Transverse colon (tissue), 4 donors: Measurements from ENCODE around the gene GOLGA8R. TPM values are rescaled to one million over a fixed set of nuclear protein-coding genes. Genes with fewer than 3 reads are reported as not detected.
"Not testable (repeated sequence)": the region's sequence is repeated elsewhere in the genome, so short reads cannot be mapped to it uniquely, and the experiment has no call there.

ENCODE experiments used
- DNase-seq: peaks from one replicate; pipeline ENCODE4 v3.0.0-alpha.2; 2019
- H3K27ac ChIP-seq, 4 donors: fragments of 200-600 bp; sonication (generic); 2 replicates each; pipeline ENCODE4 v1.5.1; 2016 to 2018; ENCODE audit warnings: inconsistent platforms in 4 of 4
- H3K27me3 ChIP-seq: fragments of 200-600 bp; sonication (generic); 2 replicates; pipeline ENCODE4 v1.5.1; 2017; ENCODE audit warnings: inconsistent platforms
- H3K36me3 ChIP-seq, 4 donors: fragments of 200-600 bp; sonication (generic); 2 replicates each; pipeline ENCODE4 v1.5.1; 2017 to 2019; ENCODE audit warnings: inconsistent platforms in 4 of 4
- H3K4me1 ChIP-seq, 4 donors: fragments of 200-600 bp; sonication (generic); 2 replicates each; pipeline ENCODE4 v1.5.1; 2017 to 2020; ENCODE audit warnings: inconsistent platforms in 4 of 4
- H3K4me3 ChIP-seq, 4 donors: fragments of 200-600 bp; sonication (generic); 1 replicate in 1 of 4; 2 replicates in 3 of 4; pipeline versions ENCODE4 v1.5.1 to v1.6.1; 2017 to 2019; ENCODE audit warnings: inconsistent platforms in 4 of 4
- H3K9me3 ChIP-seq, 2 donors: fragments of 200-600 bp; sonication (generic); 2 replicates each; pipeline ENCODE4 v1.5.1; 2017 to 2019; ENCODE audit warnings: inconsistent platforms in 2 of 2
- CTCF ChIP-seq, 5 experiments: fragments of 200-600 bp in 3 of 5; fragments of 450-650 bp in 2 of 5; sonication (generic) in 3 of 5; IDR thresholded peaks; 1 replicate in 2 of 5; 2 replicates in 3 of 5; pipeline ENCODE4 v1.5.1; 2016 to 2017; ENCODE audit warnings: antibody characterized with exemption in 5 of 5, inconsistent platforms in 3 of 5, mild to moderate bottlenecking in 2 of 5, moderate library complexity in 1 of 5
- WGBS, 2 donors: methylation state at CpG; one replicate each; pipeline ENCODE4 v1.1.5; 2018; ENCODE audit warnings: low coverage in 1 of 2; 5-methylcytosine and 5-hydroxymethylcytosine counted together
- in situ Hi-C, 4 donors: fragments of 200-750 bp; cut with MboI; loops; one replicate each; pipeline versions ENCODE4 v1.15.0 to v1.15.1; 2017; ENCODE audit warnings: low sequenced_read_pairs in 3 of 4, low pct_ligation_motif_present in 1 of 4, low pct_unique_long_range_greater_than_20kb in 1 of 4
- intact Hi-C: fragments of 100-400 bp; cut with DNase I; formaldehyde crosslinking; loops from one replicate; pipeline ENCODE4 v1.15.1; 2023; ENCODE audit warnings: low total_unique reads
- total RNA-seq, 4 donors: library from RNA; depleted of rRNA; stranded (reverse); fragments of >200 nt; gene quantifications; one replicate each; pipeline ENCODE4 v1.1.0, GENCODE V29; 2016

Gene GOLGA8R
- total RNA-seq, 4 donors from 2014 or later: 2.9 to 3.7 (median 3.6) TPM; not detected in 1

- WGBS, 2 donors: 0% methylated on average over 2 of the region's 6 CpGs; no CpG with 5 or more reads in 1 of the 2 donors
- peak; percentile 68 for DNase-seq
- TF ChIP-seq CTCF (IDR thresholded peaks at IDR 0.05): peak in 4 of 5 experiments; percentile 34 to 52 (median 40)
- H3K27me3 ChIP-seq, H3K9me3 ChIP-seq, H3K4me1 ChIP-seq, intact Hi-C loops, in situ Hi-C loops, H3K27ac ChIP-seq, H3K4me3 ChIP-seq, H3K36me3 ChIP-seq: not testable (repeated sequence)
These were observed 15.1 kb downstream of the GOLGA8R start for GRCh38 chr15:30398988-30399387.

- WGBS, 2 donors: no CpG with 5 or more reads among the region's 23 CpGs
- H3K9me3 ChIP-seq, in situ Hi-C loops, H3K27ac ChIP-seq, H3K4me3 ChIP-seq, intact Hi-C loops, DNase-seq, H3K36me3 ChIP-seq, H3K27me3 ChIP-seq, H3K4me1 ChIP-seq: not testable (repeated sequence)
These were observed 20.4 kb downstream of the GOLGA8R start for GRCh38 chr15:30393664-30393991.

- in situ Hi-C loops: not testable (repeated sequence)
These were observed 21.0 kb downstream of the GOLGA8R start, which contains the start of gene CHRFAM7A for GRCh38 chr15:30392766-30393663. CHRFAM7A (minus strand) TSS chr15:30393540; CDS start chr15:30383351, 10,189 bp downstream.

GRCh38 chr15:30386318-30386887 is 27.7 kb downstream of the GOLGA8R start:
- H3K9me3 ChIP-seq, intact Hi-C loops, H3K27ac ChIP-seq, in situ Hi-C loops, H3K36me3 ChIP-seq, H3K4me1 ChIP-seq, H3K4me3 ChIP-seq, H3K27me3 ChIP-seq, DNase-seq: not testable (repeated sequence)
- no CpG with 5 or more reads among the region's 6 CpGs for WGBS, 2 donors

More at GRCh38 chr15:30392766-30393663, 21.0 kb downstream of the GOLGA8R start, which contains the start of gene CHRFAM7A:
- intact Hi-C loops, H3K27me3 ChIP-seq, H3K4me1 ChIP-seq, DNase-seq, H3K4me3 ChIP-seq, H3K9me3 ChIP-seq, H3K36me3 ChIP-seq, H3K27ac ChIP-seq: not testable (repeated sequence)
- WGBS, 2 donors: no CpG with 5 or more reads among the region's 74 CpGs

- H3K27me3 ChIP-seq, H3K36me3 ChIP-seq, DNase-seq, H3K27ac ChIP-seq, intact Hi-C loops, H3K4me1 ChIP-seq, H3K9me3 ChIP-seq, in situ Hi-C loops, H3K4me3 ChIP-seq: not testable (repeated sequence)
- WGBS, 2 donors: no CpG with 5 or more reads among the region's 5 CpGs
These were observed 37.0 kb downstream of the GOLGA8R start for GRCh38 chr15:30377082-30377413.

GRCh38 chr15:30376375-30377081 is 37.5 kb downstream of the GOLGA8R start:
- in situ Hi-C loops, intact Hi-C loops: not testable (repeated sequence)

GRCh38 chr15:30375872-30376271 is 38.2 kb downstream of the GOLGA8R start:
- intact Hi-C loops, H3K4me1 ChIP-seq, DNase-seq, H3K27ac ChIP-seq, H3K9me3 ChIP-seq, H3K36me3 ChIP-seq, H3K27me3 ChIP-seq, H3K4me3 ChIP-seq, in situ Hi-C loops: not testable (repeated sequence)
- WGBS, 2 donors: 54 to 76% methylated on average over 3 to 4 of the region's 4 CpGs

More at GRCh38 chr15:30376375-30377081, 37.5 kb downstream of the GOLGA8R start:
- H3K9me3 ChIP-seq, DNase-seq, H3K27ac ChIP-seq, H3K4me3 ChIP-seq, H3K36me3 ChIP-seq, H3K4me1 ChIP-seq, H3K27me3 ChIP-seq: not testable (repeated sequence)
- WGBS, 2 donors: no CpG with 5 or more reads among the region's 17 CpGs

GRCh38 chr15:30374862-30375261 is 39.2 kb downstream of the GOLGA8R start:
- H3K4me3 ChIP-seq, H3K9me3 ChIP-seq, H3K27me3 ChIP-seq, H3K4me1 ChIP-seq, DNase-seq, in situ Hi-C loops, H3K27ac ChIP-seq, H3K36me3 ChIP-seq, intact Hi-C loops: not testable (repeated sequence)
- no CpG with 5 or more reads among the region's 10 CpGs for WGBS, 2 donors

GRCh38 chr15:30368271-30368670 is 45.8 kb downstream of the GOLGA8R start:
- no CpG with 5 or more reads among the region's 3 CpGs for WGBS, 2 donors
- H3K27ac ChIP-seq, intact Hi-C loops, in situ Hi-C loops, H3K27me3 ChIP-seq, DNase-seq, H3K9me3 ChIP-seq, H3K36me3 ChIP-seq, H3K4me3 ChIP-seq, H3K4me1 ChIP-seq: not testable (repeated sequence)
